GM12874 (cell line): ENCODE data around the gene GPR139.

Experiments used
- CTCF ChIP-seq: IDR thresholded peaks from 2 replicates; pipeline ENCODE4 v1.5.1; 2011; ENCODE audit warnings: low read depth, mild to moderate bottlenecking, control low read depth, low read length, moderate library complexity; ENCODE audit not compliant: insufficient read depth

Gene GPR139

GRCh38 chr16:20073203-20074098 is at the start of gene GPR139:
TSS of gene GPR139 (minus strand) at chr16:20073890. CDS start at chr16:20073616, 274 bp downstream.
- TF ChIP-seq CTCF, result no peak

- no peak for TF ChIP-seq CTCF
Observed at GRCh38 chr16:20122011-20122410, 48.3 kb upstream of the GPR139 start.

GRCh38 chr16:20114356-20114755 is 40.7 kb upstream of the GPR139 start:
- TF ChIP-seq CTCF, result no peak

- no peak for TF ChIP-seq CTCF
Observed at GRCh38 chr16:20111143-20111542, 37.5 kb upstream of the GPR139 start.

GRCh38 chr16:20107083-20107482 is 33.4 kb upstream of the GPR139 start:
- TF ChIP-seq CTCF, result no peak

- TF ChIP-seq CTCF, result no peak
Observed at GRCh38 chr16:20104563-20105183, 31.0 kb upstream of the GPR139 start.

- TF ChIP-seq CTCF, result no peak
Observed at GRCh38 chr16:20102521-20102920, 28.8 kb upstream of the GPR139 start.
